Spleen (tissue), 7 donors: Measurements from ENCODE around the gene HRH3.

Experiments used
- POLR2A ChIP-seq, 3 donors: fragments of 450-650 bp; IDR thresholded peaks; one replicate each; pipeline ENCODE4 v1.5.1; 2017; ENCODE audit warnings: antibody characterized with exemption in 3 of 3, mild to moderate bottlenecking in 1 of 3
- TF ChIP-seq, protein P1 (sequence below), 11 experiments: fragments of 200-600 bp in 7 of 11; fragments of 450-650 bp in 4 of 11; sonication (generic) in 4 of 11; IDR thresholded peaks in 8 of 11; conservative IDR thresholded peaks in 3 of 11; 1 replicate in 7 of 11; 2 replicates in 4 of 11; pipeline versions ENCODE4 v1.4.0 to v1.8.0; 2016 to 2021; ENCODE audit warnings: antibody characterized with exemption in 11 of 11, inconsistent platforms in 4 of 11, mild to moderate bottlenecking in 1 of 11
- donor health status: DM: no; HTN: no; CAD: no; lungs with moderate emphysema.
- donor health status: DM: no; HTN: no; CAD: no.
- donor health status: DM: no; HTN: no; CAD: no.

DNA sequence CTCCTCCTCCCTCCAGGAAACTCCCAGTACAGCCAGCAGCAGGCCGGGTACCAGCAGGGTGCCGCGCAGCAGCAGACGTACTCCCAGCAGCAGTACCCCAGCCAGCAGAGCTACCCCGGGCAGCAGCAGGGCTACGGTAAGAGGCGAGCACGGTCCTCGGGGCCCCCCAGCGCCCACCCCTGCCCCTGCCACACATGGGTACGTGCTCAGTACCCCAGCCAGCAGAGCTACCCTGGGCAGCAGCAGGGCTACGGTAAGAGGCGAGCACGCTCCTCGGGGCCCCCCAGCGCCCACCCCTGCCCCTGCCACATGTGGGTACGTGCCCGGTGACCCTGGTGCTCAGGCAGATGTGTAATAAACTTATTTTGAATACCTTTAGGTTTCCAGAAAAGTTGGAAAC, 47.4 kb downstream of the HRH3 start:
- TF ChIP-seq, protein P1, sequence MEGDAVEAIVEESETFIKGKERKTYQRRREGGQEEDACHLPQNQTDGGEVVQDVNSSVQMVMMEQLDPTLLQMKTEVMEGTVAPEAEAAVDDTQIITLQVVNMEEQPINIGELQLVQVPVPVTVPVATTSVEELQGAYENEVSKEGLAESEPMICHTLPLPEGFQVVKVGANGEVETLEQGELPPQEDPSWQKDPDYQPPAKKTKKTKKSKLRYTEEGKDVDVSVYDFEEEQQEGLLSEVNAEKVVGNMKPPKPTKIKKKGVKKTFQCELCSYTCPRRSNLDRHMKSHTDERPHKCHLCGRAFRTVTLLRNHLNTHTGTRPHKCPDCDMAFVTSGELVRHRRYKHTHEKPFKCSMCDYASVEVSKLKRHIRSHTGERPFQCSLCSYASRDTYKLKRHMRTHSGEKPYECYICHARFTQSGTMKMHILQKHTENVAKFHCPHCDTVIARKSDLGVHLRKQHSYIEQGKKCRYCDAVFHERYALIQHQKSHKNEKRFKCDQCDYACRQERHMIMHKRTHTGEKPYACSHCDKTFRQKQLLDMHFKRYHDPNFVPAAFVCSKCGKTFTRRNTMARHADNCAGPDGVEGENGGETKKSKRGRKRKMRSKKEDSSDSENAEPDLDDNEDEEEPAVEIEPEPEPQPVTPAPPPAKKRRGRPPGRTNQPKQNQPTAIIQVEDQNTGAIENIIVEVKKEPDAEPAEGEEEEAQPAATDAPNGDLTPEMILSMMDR (IDR thresholded peaks at IDR 0.05 in 8 of 11, conservative IDR thresholded peaks at IDR 0.05 in 3 of 11): no peak
- TF ChIP-seq POLR2A (IDR thresholded peaks at IDR 0.05): no peak
